Hematopoietic multipotent progenitor cell treated with erythropoietin and hydrocortisone succinate and interleukin-3 and kit ligand, for 15 days (in vitro differentiated cells): ENCODE results near the gene PAF1.

ENCODE experiments used
- DNase-seq: peaks from one replicate; pipeline ENCODE4 v3.0.0-alpha.2; 2015; ENCODE audit warnings: low spot score

Gene PAF1

DNA sequence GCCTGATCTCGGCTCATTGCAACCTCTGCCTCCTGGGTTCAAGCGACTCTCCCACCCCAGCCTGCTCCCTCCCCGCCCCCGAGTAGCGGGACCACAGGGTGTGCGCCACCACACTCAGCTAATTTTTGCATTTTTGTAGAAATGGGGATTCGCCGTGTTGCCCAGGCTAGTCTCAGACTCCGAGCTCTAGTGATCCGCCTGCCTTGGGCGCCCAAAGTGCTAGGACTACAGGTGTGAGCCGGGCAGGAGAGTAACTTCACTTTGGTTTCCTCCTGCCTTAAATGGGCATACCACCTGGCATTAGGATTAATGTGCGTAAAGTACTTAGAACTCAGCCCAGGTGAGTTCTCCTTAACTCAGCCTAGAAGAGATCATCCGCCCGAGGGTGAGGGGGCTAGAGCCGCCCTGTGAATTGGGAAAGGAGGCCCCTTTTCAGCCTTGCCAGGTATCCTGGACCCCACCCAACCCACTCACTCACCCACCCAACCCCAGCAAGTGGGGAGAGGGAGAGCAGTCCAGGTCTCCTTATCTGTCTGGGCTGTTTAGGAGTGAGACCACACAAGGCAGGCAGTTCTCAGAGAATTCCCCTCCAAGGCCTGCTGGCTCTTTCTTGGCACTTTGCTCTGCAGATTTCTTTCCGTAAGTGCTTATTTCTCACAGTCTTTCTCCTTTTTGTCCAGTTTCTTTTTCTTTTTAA is 14.5 kb upstream of the PAF1 start:
- peak; percentile 17 for DNase-seq

DNA sequence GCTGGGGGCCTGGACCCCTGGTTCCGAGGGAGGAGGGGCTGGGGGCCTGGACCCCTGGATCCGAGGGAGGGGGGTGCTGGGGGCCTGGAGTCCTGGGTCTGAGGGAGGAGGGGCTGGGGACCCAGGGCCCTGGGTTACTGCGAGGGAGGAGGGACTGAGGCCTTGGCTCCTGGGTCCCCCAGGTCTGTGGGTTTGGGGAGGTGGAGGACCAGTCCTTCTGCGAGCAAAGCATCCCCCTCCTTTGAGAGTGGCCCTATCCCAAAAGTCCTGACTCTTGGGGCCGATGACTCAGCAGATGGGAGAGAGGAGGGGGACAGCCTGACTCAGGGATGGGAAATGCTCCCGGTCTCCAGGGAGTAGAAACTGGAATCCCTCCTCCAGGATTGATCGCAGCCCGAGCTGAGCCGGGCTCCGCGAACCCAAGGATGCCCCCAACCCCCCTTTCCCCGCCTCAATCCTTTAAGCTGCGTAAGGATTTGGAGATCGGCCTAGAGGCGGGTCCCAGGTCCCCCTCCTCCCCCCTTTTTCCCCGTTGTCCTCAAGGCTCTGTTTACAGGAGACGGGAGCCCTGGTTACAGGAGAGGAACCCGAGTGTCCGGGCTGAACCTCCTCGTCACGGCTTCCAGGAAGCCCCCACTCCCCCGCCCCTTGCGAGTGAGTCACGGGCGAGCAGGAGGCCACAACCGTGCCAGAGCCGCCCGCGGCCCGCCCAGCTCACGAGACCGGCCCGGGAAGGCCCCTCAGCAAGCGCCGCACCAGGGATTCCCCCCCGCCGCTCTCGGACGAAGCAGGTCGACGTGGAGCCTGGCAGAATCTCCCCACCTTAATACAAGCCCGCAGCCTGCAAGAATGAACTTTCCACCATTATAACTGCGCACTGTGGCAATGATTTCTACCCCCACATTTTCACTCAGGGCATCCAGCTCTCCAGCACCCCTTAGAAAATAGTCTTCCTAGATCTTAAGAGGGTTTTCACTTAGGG is 12.7 kb upstream of the PAF1 start:
- peak; percentile 91 for DNase-seq

DNA sequence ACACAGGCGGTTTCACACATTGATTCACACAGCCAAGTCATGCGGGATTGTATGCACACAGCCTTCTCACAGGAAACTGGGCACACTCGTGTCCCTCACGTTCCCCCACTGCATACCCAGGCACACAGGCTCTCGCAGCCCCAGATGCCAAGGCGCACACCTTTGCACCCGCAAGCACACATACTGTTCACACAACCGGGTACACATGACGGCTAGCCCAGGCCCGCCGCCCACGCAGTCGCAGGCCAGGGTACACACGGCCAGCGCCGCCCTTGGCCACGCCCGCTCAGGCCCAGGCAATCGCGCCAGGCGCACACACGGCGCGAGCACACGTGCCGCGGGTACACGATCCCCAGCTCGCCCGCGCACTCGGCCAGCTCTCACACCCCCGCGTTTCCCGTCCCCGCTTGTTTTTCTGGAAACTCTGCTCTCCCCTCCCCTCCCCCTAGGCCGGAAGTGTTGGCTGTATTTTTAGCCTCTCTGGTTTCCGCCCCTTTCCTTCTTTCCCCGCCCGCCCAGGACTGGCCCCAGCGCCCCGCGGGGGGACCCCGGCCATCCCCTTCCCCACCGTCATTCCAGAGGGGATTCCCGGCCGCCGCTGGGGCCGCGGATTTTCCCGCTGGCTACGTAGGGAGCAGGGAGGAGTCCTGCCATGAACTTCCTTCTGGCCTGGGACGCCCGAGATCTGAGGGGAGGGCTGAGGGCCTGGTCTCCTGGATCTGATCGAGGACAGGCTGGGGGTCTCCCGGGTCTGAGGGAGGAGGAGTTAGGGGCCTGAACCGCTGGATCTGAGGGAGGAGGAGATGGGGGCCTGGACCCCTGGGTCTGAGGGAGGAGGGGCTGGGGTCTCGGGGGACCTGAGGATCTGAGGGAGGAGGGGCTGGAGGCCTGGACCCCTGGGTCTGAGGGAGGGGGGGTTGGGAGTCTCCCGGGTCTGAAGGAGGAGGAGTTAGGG is 11.7 kb upstream of the PAF1 start:
- DNase-seq = peak; percentile 85

- DNase-seq = peak; percentile 75
Measured at GRCh38 chr19:39401549-39402345, 10.8 kb upstream of the PAF1 start.

- no peak for DNase-seq
Measured at GRCh38 chr19:39401070-39401548, 10.2 kb upstream of the PAF1 start.

DNA sequence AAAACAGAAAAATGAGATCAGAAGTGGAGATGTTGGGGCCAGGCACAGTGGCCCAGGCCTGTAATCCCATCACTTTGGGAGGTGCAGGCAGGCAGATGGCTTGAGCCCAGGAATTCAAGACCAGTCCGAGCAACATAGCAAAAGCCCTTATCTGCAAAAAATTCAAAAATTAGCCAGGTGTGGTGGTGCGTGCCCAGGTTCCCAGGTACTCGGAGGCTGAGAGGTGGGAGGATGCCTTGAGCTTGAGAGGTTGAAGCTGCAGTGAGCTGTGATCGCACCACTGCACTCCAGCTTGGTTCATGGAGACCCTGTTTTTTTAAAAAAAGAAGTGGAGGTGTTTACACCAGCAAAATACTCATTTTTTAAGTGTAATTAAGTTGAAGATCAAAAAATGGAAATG is 9.2 kb upstream of the PAF1 start:
- no peak for DNase-seq

DNA sequence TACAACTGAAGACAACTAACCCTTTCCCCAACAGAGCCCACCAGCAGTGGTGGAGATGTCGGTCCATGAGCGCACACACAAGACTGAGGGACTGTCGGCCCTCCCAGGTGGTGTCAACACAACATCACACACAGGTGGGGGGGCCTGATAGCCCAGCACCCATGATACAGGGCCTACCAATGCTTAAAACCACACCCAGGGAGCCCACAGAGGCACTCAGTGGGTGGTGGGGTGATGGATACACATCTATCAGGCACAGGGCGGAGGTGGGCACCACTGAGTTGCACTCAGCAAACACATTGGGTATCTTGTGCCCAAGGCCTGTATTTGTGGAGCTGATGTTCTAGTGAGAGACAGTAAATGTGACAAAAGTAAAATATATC is 8.8 kb upstream of the PAF1 start:
- peak; percentile 29 for DNase-seq

- DNase-seq = peak; percentile 91
Measured at GRCh38 chr19:39398297-39398864, 7.5 kb upstream of the PAF1 start.

DNA sequence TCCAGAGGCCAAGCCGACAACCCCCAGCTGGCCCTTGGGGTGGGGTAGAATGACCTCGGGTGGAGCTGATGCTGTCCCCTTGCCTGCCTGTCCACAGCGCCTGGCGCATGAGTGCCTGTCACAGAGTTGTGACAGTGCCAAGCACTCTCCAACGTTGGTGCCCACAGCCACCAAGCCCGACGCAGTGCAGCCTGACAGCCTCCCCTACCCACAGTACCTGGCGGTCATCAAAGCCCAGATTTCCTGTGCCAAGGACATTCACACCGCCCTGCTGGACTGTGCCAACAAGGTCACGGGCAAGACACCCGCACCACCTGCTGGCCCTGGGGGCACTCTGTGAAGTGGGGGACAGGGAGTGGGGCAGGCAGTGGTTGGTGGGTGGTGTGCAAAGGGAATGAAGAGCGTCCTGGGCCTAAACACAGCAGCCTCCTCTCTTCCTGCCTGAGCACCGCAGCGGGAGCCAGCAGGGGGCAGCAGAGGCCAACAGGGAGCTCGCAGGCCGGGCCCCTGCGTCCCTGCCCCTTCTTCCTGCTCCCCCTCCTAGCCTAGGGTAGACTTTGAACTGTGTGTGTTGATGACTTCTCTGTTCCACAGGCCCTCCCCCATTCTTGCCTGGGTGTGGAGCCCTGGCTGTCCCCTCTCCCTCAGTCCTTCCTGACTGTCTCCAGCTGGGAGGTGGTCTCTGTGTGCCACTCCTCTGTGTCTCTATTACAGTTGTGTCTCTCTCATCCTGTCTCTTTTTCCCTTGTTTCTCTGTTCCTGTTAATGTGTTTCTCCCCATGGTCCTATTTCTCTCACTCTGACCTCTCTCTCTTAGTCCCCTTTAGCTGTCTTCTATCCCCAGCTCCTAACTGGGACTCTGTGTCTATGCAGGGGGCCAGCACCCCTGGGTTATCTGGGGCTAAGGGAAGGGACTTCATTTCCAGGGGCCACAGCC is 6.7 kb upstream of the PAF1 start:
- peak; percentile 89 for DNase-seq

- peak; percentile 66 for DNase-seq
Measured at GRCh38 chr19:39390451-39390750, 505 bp downstream of the PAF1 start.

DNA sequence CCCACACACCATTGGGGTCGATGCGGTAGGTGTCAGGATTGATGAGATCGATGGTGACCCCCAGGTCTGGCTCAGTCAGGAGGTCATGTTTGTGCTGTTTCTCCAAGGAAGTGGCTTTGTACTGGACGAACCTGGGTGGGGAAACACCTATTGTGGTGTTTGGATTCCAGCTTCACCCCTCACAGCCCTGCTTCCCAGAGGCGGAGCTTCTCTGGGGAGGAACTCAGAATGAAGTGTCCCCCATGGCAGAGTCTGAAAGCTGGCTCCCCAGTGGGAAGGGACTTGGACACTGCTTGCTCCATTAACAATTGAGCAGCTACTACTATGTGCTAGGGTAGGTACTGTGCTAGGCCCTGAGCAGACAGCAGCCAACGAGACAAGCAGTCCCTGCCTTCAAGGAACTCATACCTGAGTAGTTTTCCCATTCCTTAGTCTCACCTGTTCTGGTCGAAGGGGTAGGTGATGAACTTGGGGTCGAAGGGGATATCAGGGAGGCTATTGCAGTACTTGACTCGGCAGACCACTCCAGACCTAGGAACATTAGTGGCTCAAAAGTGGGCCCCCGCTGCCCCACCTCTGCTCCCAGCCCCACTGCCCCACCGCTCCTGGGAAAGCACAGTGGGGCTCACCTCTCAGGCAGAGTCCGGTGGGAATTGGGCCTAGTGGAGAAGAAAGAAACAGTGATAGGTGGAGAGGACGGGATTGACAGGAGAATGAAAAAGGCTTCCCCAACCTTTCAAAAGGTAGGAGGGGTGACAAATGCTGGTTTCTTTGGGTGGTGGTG is 1.1 kb downstream of the PAF1 start:
- DNase-seq = no peak

GRCh38 chr19:39388657-39389056 is 2.2 kb downstream of the PAF1 start:
- no peak for DNase-seq

- DNase-seq = no peak
Measured at GRCh38 chr19:39386557-39386956, 4.3 kb downstream of the PAF1 start.

GRCh38 chr19:39385629-39386411 is 5.1 kb downstream of the PAF1 start:
- no peak for DNase-seq

DNA sequence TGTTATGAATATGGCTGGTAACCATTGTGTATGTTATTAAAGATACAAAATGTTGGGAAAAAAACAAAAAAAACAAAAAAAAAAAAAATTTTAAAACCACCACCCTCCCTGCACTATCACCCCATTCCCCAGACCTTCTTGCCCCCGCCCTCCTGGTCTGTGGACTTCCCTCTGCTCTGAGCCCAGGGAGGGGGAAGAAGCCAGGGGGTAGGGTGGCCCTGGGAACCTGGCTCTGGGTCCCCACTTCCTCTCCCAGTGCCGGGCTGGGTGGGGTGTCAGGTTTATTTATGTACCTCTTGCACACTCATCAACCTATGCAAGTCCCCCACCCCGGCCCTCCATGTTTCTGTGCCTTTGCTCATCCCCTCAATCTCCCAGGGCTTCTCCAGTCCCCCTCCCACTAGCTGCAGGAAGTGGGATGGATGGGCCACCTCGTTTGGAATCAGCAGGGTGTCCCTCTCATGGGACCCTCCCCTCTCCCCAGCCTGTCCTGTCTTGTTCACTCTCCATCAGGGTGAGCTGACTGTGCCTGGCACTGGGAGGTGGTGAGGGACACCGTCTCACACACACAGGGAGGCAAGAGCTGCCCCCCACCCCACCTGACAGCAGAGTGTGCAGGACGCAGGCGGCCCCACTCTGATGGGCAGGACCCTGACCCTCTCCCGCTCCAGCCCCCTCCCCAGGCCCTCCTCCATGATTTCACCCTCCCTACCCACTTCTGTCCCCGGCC is 5.9 kb downstream of the PAF1 start:
- DNase-seq = no peak

DNA sequence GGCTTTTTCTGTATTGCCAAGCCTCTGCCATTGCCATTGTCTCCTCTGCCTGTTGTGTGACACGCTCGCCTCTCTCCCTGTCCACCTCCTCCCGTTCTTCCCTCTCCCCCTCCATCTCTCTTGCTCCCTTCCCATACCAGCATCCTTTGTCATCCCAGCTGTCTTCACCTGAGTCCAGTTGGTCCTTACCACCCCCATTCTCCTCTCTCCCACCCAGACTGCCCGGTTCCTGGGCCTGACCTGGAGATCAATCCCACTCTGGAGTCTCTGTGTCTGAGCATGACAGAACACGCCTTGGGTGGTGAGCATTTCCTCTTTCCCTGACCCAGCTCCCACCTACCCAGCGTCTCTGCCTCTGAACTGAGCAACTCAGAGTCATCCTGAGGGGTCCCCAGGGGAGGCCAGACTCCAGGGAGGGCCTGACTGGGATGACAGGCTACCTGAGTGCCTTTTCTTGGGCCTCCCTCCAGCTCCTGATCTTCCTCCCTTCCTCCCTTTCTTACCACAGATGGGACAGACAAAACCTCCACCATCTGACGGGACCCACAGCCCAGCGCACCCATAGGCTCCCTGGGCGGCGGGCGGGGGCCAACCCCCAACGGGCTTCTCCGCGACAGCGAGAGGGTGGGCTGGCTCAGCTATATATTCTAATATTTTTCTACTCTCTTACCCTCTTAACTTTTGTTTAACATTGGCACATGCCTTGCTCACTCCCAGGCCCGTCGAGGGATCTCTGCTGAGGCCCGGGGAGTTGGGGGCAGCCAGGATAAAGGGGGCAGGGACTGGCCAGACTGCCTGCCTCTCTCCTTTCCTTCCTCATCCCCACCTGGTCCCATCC is 7.7 kb downstream of the PAF1 start:
- no peak for DNase-seq
